ELR (cell line): Measurements from ENCODE around the gene RHBDD3.
A peak's percentile ranks its signal among the peaks of the same experiment; 100 is the strongest.
"Not testable (repeated sequence)": the region's sequence is repeated elsewhere in the genome, so short reads cannot be mapped to it uniquely, and the experiment has no call there.

Source experiments
- DNase-seq: peaks from one replicate; pipeline ENCODE4 v3.0.0-alpha.2; 2015; ENCODE audit warnings: low read depth

Gene RHBDD3

DNA sequence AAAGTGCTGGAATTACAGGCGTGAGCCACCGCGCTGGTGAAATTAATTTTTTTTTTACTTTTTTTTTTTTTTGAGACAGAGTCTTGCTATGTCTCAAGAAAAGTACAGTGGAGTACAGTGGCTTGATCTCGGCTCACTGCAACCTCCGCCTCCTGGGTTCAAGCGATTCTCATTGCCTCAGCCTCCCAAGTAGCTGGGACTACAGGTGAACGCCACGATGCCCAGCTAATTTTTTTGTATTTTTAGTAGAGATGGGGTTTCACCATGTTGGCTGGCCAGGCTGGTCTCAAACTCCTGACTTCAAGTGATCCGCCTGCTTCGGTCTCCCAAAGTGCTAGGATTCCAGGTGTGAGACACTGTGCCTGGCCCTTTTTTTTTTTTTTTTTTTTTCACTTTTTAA, 19.9 kb downstream of the RHBDD3 start:
- not testable (repeated sequence) for DNase-seq

DNA sequence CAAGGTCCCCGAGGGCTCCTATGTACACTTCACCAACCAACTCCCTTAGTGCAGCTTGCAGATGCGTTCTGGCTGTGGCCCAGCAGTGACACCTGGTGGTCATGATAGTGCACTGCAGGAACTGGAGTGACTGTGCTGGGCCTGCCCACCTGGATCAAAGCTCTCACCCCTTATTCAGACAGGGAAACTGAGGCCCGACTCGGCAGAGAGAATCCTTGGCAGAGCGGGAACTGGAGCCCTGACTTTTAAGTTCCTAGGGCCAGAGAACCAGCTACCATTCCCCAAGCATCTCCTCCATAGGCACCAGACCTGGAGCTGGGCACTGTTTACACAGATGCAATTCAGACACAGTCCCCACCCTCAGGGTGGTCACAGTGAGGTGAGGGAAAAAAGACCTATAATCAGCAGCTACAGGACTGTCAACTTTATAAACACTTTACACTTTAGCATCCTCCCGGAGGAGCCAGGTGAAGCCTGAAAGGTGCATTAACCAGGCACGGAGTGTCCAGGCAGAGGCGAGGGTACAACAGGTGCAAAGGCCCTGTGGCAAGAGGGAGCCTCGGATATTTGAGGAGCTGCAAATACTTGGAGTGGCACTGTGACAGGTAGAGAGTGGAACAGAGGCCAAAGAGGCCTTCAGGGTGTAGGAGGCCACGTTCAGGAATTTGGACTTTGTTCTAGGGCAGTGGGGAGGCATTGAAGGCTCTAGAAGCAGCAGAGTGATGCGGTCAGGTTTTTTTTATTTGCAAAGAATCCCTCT, 22.0 kb downstream of the RHBDD3 start:
- peak; percentile 67 for DNase-seq

DNA sequence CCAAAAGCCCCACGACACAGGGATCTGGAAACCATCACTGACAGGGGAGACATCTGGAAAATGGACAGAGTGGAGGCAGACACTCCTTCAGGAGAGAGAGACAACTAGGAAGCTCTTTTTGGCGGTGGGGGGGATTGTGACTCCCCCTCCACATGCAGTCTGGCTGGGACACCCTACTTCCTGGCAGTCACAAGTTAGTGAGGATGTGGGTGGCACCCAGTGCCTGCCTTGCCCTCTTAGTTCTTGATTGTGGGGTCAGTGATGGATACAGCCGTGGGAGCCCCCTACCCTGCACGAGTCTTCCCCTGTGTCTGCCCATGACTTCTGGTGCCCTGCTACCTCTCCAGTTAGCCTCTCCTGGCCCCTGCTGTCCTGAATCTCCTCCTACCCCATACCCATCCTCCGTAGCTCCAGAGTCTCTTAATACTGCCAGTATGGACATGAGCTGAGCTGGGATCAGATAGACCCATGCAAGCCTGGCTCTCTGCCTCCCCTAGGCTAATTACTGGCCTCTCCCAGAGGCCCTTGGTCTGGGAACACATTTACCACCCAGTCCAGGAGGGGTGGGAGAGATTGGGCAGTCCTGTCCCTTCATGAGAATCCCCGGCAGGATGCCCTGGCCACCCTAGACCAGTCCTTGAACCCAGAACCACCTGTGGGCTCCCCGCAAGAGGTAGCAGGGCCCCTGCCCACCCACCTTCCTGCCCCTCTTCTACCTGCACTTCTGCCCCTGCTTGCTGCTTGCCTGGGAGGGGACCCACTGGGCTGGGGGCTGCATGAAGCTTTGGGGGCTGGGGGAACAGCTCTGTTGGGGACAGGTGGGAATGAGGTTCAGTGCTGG, 22.8 kb downstream of the RHBDD3 start:
- DNase-seq = no peak

DNA sequence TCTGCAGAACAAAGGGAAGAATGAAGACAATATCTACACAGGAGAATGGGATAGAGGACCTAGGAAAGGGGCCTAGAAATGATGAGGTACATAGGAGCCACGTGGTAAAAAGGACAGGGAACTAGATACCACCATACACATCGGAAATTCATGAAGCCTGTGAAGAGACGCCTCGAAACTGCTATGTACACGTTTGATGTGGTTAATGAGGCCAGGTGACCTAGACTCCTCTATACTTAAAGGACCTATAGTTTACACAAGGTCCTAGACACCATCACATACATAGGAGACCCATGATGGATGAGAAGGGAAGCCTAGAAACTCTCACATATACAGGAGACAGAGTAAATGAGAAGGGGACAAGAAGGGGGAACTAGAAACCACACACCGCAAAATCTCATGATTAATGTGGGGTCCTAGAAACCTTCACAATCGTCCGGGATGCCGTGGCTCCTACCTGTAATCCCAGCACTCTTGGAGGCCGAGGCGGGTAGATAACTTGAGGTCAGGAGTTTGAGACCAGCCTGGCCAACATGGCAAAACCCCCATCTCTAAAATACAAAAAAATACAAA, 23.8 kb downstream of the RHBDD3 start:
- DNase-seq = no peak

DNA sequence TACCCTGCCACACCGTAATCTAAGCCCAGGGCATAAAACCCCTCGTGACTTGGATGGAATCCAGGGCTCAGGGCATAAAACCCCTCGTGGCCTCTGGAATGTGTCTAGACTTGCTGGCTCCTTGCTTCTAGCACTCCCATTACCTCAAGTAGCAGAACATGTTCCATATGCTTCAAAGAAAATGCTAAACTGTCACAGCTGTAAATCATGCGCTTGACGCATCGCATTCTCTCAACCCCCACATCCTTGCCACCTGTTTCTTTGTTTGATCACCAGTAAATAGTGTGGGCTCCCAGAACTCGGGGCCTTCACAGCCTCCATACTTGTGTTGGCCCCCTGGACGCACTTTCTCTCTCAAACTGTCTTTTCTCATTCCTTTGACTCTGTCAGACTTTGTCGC, 27.3 kb downstream of the RHBDD3 start:
- not testable (repeated sequence) for DNase-seq

DNA sequence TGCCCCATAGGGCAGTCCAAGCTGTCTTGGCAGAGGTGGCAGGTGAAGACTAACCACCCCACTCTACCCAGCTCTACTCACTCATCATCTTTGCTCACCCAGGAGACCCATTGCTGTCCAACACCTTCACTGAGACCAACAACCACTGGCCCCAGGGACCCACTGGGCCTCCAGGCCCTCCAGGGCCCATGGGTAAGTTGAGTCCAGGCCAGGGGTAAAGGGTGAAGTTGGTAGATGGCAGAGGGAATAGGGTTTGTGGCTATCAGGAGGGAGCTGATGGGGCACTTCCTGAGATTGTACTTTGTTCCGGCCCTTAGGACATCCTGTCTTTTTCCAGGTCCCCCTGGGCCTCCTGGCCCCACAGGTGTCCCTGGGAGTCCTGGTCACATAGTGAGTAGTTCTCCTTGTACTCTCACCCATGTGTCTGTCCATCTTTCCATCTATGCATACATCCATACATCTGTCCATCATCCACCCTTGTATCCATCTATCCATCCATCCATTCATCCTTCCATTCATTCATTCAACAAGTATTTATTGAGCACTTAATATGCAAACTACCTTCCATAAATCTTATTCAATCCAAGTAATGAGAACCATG, 34.4 kb downstream of the RHBDD3 start:
- no peak for DNase-seq

DNA sequence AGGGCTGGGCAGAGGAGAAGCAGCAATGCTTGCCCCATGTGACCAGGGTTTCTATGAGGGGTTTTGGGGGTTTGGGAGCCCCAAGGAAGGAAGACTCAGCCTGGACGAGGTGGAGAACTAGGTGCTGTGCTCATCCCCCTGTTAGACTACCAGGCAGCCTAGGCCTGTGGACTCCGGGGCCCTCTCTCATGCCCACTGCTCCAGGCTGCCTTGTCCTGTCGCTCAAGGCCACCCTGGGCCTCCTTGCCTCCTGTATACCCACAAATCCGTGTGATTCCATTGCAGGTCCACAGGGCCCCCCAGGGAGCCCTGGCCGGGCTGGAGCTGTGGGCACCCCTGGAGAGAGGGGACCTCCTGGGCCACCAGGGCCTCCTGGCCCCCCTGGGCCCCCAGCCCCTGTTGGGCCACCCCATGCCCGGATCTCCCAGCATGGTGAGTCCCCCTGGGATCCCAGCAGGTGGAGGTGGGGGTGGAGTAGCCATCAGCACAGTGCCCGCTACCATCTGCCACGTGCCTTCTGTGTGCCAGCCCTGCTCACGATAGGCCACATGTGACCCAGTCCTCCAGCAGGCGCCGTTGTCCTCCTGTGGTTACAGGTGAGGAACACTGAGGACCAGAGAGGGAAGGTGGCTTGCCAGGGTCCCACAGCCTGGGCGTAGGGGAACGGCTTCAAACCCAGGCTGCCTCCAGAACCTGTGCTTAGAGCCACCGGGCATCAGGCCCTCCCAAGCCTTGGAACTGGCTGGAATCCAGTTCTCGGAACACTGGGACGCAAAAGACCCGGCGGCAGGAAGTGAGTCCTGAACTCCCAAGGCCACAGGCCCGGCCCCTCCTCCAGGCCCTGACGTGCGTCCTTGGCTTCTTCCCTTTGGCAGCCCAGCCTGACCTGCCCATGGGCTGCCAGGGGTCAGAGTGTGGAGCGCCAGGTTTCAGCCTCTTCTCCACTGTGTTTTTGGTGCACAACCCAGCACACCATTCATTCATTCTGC, 35.5 kb downstream of the RHBDD3 start:
- no peak for DNase-seq

DNA sequence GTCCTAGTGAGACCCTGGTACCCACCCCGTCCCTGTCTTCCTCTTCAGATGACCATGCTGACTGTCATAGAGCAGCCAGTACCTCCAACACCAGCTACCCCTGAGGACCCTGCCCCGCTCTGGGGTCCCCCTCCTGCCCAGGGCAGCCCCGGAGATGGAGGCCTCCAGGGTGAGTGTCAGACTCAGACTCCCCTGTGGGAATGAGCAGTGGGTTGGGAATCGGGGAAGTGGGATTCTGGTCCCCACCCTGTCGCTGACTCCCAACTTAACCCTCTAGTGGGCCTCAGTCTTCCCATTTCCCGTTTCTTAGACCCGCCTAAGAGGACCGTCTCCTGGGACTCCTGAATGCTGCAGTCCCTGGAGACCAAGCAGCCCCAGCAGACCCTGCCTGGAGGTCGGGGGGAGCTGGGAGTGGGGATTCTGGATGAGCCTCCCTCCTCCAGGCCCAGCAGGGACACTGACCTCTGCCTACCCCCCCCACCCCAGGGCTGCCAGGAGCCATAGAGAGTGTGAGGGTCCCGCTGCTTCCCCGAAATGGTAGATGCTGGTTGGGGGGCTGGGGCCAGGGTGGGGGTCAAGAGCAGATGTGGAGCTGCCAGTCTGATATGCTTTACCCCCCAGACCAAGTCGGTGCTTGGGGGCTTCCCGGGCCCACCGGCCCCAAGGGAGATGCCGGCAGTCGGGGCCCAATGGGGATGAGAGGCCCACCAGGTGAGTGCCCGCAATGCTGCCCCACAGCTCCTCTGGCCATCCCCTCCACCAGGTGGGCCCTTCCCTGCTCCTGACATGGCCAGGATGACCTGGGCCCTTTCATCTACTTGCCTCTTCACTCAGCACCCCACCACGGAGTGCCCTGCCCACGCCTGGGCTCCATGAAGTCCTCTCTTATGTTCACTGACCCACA, 36.6 kb downstream of the RHBDD3 start:
- no peak for DNase-seq

DNA sequence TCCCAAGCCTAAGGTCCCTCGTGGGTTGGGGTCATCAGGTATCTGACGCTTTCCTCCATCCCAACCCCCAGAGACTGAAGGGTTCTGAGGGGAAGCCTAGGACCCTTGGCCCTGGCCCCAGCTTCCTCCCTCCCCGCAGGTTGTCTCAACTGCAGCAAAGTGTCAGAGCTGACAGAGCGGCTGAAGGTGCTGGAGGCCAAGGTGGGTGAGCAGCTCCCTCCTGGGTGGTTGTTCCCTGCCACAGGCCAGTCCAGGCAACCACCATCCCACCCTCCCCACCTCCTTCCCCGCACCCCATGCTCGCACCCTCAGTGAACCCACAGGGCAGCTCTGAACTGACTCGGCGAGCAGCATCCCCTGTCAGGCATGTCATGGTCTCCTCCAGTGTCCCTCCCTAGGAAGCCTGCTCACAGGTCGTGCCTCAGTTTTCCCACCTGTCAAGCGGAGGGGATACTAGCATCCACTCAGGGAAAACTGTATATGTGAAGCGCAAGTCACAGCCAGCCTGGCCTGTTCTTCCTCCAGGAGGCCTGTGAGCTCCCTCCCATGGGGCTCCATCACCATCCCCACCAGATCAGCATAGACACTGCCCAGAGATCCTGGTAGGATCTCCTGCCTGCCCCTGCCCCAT, 41.3 kb downstream of the RHBDD3 start:
- DNase-seq = no peak

DNA sequence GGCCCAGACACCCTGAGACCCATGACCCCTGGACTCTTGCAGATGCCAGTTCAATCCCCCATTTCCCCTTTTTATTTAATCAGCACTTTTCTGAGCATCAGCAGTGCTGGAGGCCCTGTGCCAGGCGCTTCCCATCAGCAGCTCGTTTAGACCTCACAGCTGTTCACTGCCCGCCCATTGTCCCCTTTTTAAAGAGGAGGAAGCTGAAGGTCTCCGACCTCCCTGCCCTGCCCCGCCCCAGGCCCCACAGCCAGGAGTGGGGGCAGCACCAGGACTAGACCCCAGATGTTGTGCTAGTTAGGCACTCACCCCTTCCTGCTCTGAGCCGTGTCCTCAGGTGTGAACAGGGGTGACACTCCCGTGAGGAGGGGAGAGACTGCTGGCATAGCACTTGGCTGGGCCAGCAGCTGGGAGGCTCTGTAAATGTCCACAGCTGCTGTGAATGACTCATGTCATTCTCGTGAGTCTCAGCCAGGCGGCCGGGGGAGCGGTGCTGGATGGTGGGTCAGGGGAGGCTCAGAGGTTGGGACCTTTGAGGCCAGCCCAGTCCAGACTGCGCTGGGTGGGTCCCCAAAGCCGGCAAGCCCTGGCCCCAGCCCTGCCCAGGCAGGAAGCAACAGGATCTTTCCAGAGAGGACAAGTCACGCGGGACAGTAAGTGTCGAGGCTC, 42.2 kb downstream of the RHBDD3 start:
- DNase-seq = peak; percentile 33

DNA sequence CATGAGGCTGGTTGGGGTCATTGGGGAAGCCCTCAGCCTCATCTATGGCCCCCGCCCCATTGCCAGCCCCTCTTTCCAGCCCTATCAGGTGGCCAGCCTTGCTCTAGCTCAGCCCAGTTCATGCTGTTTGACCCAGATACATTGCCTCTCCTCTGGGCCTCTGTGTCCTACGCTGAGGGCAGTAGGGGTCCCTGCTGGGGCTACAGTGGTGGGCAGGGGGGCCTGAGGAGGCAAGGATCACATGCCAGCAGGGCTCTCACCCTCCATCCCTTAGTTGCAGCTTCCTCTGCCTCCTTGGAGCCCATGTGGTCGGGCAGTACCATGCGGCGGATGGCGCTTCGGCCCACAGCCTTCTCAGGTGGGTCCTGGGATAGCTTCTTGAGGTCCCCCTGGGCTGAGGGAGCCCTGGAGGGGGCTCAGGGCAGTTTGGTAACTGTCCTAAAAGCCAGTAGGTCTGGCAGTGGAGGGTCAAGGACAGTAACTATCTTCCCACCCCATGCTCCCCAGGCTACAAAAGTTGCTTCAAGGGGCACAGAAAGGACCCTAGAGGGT, 42.8 kb downstream of the RHBDD3 start:
- DNase-seq = no peak

DNA sequence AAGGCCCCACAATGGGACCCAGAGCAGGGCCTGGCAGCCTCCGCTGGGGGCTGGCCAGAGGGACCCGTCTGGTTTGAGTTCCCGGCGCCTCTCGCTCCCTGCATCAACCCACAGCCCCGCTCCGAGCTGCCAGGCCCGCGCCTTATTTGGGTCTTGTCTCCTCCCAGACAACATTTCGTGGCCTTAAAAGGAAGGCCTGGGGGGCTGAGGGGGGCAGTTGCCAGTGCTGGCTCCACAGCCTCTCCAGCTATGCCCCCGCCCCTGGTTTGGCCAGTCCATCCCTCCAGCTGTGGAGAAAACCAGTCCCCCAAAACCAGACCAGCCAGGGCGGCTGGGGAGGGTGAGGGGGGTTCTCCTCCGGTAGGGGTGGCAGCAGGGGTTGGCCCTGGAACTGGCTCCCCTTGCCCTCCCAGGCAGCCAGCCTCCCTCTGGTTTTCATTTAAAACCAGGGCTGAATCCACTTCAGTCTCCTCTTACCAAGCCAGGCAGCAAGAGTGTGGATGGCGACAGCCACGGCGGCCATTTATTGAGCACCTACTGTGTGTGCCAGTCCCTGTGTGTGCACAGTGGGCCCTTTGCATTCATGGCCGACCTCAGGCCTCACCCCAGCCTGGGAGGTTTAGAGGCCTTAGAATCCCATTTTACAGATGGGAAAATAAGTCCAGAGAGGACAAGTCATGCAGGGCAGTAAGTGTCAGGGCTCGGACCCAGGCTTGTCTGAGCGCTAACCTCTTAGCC, 43.5 kb downstream of the RHBDD3 start:
- no peak for DNase-seq

DNA sequence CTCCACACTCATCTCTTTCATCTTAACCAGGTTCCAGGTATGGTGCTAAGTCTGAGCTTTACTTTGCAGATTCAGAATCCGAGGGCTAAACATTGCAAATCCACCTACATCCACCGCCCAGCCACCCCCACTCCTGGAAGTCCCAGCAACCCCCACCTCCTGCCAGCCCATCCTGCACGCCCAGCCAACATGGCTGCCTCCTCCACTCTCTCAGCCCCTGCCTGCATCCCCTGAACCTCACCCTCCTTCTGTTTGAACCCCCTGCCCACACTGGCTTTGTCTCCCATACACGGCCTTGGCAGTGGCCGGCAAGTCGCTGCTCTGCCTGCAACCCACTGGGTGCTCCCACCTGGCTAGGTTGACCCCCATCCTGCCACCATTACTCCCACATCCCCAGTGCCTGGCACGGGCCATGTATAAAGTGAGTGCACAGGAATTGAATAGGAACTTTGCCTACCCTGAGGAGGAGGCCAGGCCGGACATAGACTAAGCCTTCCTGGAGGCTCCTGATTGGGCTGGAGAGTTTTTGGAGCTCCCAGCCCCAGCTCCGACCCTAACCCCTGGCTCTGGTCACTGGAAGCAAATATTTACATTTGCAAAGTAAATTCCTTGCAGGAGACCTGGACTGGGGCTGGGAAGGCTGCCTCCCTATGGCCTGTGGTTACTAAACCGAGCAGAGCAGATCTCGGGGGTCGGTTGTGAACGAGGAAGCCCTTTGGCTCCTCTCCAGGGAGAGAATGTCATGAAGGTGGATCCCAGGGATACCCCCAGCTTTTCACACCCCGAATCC, 47.7 kb downstream of the RHBDD3 start:
- DNase-seq = no peak

DNA sequence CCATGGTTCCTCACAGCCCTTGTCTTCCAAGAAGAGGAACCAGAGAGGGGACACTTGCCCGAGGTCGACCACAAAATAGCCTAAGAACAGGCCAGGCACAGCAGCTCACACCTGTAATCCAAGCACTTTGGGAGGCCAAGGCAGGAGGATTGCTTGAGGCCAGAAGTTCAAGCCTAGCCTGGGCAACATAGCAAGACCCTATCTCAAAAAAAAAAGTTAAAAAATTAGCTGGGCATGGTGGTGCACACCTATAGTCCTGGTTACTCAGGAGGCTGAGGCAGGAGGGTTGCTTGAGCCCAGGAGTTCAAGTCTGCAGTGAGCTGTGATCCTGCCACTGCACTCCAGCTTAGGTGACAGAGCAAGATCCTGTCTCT, 48.4 kb downstream of the RHBDD3 start:
- not testable (repeated sequence) for DNase-seq

DNA sequence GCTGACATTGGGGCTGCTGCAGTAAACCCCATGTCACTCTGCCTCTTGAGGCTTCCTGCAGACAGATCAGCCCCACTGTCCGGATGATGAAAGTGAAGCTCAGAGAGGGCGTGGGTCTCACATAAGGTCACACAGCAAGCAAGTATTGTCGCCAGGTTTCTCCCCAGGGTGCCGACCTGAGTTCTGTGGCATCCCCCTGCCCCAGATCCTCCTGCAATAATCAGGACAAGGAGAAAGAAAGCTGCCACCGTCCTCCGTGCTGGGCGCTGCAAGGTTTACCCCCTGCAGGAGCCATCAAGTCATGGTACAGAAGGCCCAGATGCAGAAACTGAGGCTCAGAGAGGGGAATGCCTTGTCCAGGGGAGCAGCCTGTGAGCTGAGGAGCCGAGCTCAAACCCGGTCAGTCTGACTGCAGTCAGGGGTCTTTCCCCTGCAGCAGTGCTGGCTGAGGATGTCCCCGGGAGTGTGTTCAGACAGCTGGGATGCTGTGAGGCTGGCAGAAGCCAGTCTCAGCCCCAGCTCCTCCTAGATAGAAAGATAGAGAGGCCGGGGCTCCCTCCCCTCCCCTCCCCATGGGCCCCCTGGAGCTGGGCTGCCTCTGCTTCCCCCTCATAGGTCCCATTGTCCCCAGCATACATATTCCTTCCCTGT, 48.9 kb downstream of the RHBDD3 start:
- DNase-seq = no peak

DNA sequence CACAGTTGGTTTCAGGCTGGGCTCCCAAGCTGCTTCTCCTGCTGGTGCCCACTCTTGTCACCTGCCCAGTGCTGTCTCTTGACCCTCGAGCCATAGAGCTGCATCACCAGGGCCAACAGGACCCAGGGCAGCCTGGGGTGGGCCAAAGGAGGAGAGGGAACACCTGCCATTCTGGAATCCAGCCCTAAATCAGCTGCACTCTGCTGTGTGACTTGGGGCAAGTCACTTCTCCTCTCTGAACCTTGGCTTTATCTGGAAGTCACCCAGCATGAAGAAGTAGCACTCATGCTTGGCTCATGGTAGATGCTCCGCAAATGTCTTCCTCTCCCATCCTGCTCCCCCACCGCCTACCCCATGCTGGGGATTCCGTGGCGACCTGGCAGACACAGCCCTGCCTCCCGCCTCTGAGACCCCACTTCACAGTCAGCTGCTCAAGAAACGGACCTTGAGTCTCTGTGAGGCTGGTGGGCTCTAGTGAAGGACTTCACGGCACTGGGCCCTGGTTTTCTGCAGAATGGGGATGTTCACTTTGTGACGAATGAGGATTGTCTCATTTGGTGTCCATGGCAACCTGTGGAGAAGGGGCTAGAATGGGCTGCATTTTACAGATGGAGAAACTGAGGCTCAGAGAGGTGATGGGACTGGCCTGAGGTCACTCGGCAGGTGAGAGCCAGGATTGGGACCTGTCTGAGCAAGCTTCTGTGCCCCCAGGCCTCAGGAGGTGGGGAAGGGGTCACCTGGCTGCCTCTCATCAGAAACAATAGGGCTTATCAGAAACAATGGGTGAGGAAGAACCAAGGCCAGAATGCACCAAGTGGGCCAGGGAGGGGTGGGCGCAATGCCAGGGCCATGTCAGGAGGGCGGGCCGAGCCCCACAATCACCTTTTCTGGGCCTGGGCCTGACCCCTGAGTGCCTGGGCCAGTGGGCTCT, 49.7 kb downstream of the RHBDD3 start:
- DNase-seq = no peak
